K562 (cell line): ENCODE measurements around the gene SH3BP2.

ENCODE experiments used
- CHD1 ChIP-seq: fragments of 200-600 bp; sonication (generic); IDR thresholded peaks from one replicate; pipeline ENCODE4 v1.6.1; 2012; ENCODE audit warnings: mild to moderate bottlenecking, moderate library complexity, low read length, inconsistent platforms
- KDM1A ChIP-seq, 2 experiments: fragments of 450-650 bp; IDR thresholded peaks; 2 replicates each; pipeline ENCODE4 v1.6.1; 2016; ENCODE audit warnings: mild to moderate bottlenecking in 2 of 2
- SMAD3 ChIP-seq: fragments of 450-650 bp; formaldehyde crosslinking; conservative IDR thresholded peaks from 2 replicates; pipeline ENCODE4 v1.4.0; 2020; ENCODE audit warnings: mild to moderate bottlenecking
- SREBF1 ChIP-seq: fragments of 150-350 bp; IDR thresholded peaks from 2 replicates; pipeline ENCODE4 v1.6.1; 2014; ENCODE audit warnings: antibody characterized with exemption, low read depth, low read length, borderline replicate concordance
- SRF ChIP-seq, 2 experiments: fragments of 250-450, 450-650 bp in 1 of 2; sonication (Bioruptor Pico) in 1 of 2; sonication (generic) in 1 of 2; formaldehyde crosslinking; IDR thresholded peaks; 2 replicates each; pipeline versions ENCODE4 v1.5.0 to v1.5.1; 2020 to 2022; ENCODE audit warnings: mild to moderate bottlenecking in 1 of 2, missing genetic modification reagents in 1 of 2
- ZNF239 ChIP-seq: fragments of 250-450 bp; sonication (Bioruptor Pico); IDR thresholded peaks from 2 replicates; pipeline ENCODE4 v1.4.0; 2020; ENCODE audit warnings: mild to moderate bottlenecking
- ZNF398 ChIP-seq: fragments of 250-450 bp; sonication (Bioruptor Pico); IDR thresholded peaks from 2 replicates; pipeline ENCODE4 v1.8.0; 2021; ENCODE audit warnings: moderate library complexity, mild to moderate bottlenecking, inconsistent platforms
- ZNF699 ChIP-seq: fragments of 250-450 bp; sonication (Bioruptor Pico); IDR thresholded peaks from 2 replicates; pipeline ENCODE4 v1.8.0; 2021; ENCODE audit warnings: mild to moderate bottlenecking, moderate library complexity; ENCODE audit not compliant: insufficient replicate concordance
- TF ChIP-seq, protein P1 (sequence below): sonication (generic); formaldehyde crosslinking; IDR thresholded peaks from 2 replicates; pipeline ENCODE4 v1.9.0; 2022; ENCODE audit warnings: mild to moderate bottlenecking, missing genetic modification reagents

DNA sequence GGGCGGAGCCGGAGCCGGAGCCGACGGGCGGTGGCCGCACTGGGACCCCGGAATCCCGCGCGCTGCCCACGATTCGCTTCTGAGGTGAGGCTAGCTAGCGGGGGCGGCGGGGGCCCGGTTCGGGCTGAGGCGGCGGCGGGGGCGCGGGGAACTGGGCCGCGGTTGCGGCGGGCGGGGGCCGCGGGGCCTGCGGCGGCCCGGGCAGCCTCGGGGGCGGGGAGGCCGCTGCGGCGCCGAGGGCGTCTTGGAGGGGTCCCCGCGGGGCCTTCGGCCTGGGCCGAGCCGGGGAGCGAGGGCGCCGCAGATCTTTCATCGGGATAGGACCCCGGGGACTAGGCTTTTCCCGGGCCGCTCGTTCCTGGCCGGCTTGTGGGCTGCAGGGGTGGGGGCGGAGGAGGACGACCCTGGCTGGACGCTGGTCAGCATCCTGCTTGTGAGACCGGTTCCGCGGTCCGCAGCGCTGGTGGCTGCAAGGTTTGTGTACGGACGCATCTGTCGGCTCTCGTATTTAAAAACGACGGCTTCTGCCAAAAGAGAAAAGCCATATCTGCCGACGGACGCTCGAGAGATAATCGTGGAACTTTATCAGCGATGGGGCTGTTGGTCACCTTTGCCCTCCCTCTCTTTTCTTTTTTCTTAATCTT, 51.2 kb downstream of the SH3BP2 start:
- TF ChIP-seq SRF (CRISPR knock-in tag; IDR thresholded peaks at IDR 0.05) (no peak), SREBF1 (no peak), CHD1 (peak; percentile 81), ZNF239 (CRISPR knock-in tag) (no peak), KDM1A (IDR thresholded peaks at IDR 0.05) (no peak), ZNF699 (CRISPR knock-in tag) (no peak), SMAD3 (CRISPR knock-in tag) (no peak), ZNF398 (CRISPR knock-in tag) (no peak)
- TF ChIP-seq, protein P1, sequence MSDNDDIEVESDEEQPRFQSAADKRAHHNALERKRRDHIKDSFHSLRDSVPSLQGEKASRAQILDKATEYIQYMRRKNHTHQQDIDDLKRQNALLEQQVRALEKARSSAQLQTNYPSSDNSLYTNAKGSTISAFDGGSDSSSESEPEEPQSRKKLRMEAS (CRISPR knock-in tag), result no peak
